ENCODE data around the gene NDEL1. TPM values are rescaled to one million over a fixed set of nuclear protein-coding genes. Genes with fewer than 3 reads are reported as not detected.

Gene NDEL1
- total RNA-seq, 1 experiment from 2014 or later = 40.5 TPM

- H3K4me1 Mint-ChIP-seq (ENCODE audit: low read depth, unreplicated experiment) = no peaks in the 10 kb centered on the region
- DNase-seq = no peak
- H3K4me3 Mint-ChIP-seq (ENCODE audit: low read depth, unreplicated experiment) = no peak overlapping the region
- BruUV-seq (replicated peaks) = no TSS peak
- intact Hi-C loops (cut with micrococcal nuclease; ENCODE audit: unreplicated experiment) = no loop called here
- H3K9me3 Mint-ChIP-seq (ENCODE audit: low read depth, unreplicated experiment) = no peaks in the 10 kb centered on the region
- peaks cover 23% of the 10 kb centered on the region for H3K36me3 Mint-ChIP-seq (ENCODE audit: insufficient read depth, unreplicated experiment)
- no peak overlapping the region for H3K27ac Mint-ChIP-seq (ENCODE audit: unreplicated experiment)
- no peaks in the 10 kb centered on the region for H3K27me3 Mint-ChIP-seq (ENCODE audit: unreplicated experiment)
- no peak for TF ChIP-seq CTCF (IDR thresholded peaks at IDR 0.05; ENCODE audit: unreplicated experiment)
- CTCF ChIA-PET = no interaction called here
Observed at GRCh38 chr17:8469964-8470363, 34.3 kb downstream of the NDEL1 start.

- Mint-ChIP-seq H3K27ac (ENCODE audit: unreplicated experiment) (no peak overlapping the region), H3K27me3 (ENCODE audit: unreplicated experiment) (no peaks in the 10 kb centered on the region), H3K36me3 (ENCODE audit: insufficient read depth, unreplicated experiment) (peaks cover 28% of the 10 kb centered on the region), H3K9me3 (ENCODE audit: low read depth, unreplicated experiment) (no peaks in the 10 kb centered on the region), H3K4me3 (ENCODE audit: low read depth, unreplicated experiment) (no peak overlapping the region), H3K4me1 (ENCODE audit: low read depth, unreplicated experiment) (no peaks in the 10 kb centered on the region)
- BruUV-seq (replicated peaks) = no TSS peak
- CTCF ChIA-PET = no interaction called here
- no peak for TF ChIP-seq CTCF (IDR thresholded peaks at IDR 0.05; ENCODE audit: unreplicated experiment)
- intact Hi-C loops (cut with micrococcal nuclease; ENCODE audit: unreplicated experiment) = no loop called here
- no peak for DNase-seq
Observed at GRCh38 chr17:8470447-8471047, 34.9 kb downstream of the NDEL1 start.

DNA sequence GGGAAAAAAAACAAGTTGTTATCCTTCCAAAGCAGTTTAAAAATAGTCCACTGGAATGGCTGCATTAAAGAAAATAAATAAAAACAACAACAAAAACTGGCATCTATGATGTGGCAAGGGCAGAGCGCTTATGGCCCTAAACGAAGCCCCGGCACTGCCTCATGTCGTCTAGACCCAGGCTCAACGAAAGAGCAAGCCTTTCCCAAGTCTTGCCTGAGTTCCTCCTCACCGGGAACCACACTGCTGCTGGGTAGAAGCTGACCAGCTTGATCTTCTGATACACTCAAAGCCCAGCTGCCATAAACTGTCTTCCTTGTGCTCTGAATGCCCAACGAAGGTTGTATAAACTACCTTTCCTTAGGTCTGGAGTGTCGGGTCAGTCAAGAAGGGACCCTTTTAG, 37.0 kb downstream of the NDEL1 start:
- CTCF ChIA-PET = no interaction called here
- intact Hi-C loops (cut with micrococcal nuclease; ENCODE audit: unreplicated experiment) = no loop called here
- no peak for DNase-seq
- TF ChIP-seq CTCF (IDR thresholded peaks at IDR 0.05; ENCODE audit: unreplicated experiment) = no peak
- no TSS peak for BruUV-seq (replicated peaks)
- Mint-ChIP-seq H3K4me1 (ENCODE audit: low read depth, unreplicated experiment) (no peaks in the 10 kb centered on the region), H3K27me3 (ENCODE audit: unreplicated experiment) (no peaks in the 10 kb centered on the region), H3K36me3 (ENCODE audit: insufficient read depth, unreplicated experiment) (peaks cover 20% of the 10 kb centered on the region), H3K9me3 (ENCODE audit: low read depth, unreplicated experiment) (no peaks in the 10 kb centered on the region), H3K27ac (ENCODE audit: unreplicated experiment) (no peak overlapping the region), H3K4me3 (ENCODE audit: low read depth, unreplicated experiment) (no peak overlapping the region)

DNA sequence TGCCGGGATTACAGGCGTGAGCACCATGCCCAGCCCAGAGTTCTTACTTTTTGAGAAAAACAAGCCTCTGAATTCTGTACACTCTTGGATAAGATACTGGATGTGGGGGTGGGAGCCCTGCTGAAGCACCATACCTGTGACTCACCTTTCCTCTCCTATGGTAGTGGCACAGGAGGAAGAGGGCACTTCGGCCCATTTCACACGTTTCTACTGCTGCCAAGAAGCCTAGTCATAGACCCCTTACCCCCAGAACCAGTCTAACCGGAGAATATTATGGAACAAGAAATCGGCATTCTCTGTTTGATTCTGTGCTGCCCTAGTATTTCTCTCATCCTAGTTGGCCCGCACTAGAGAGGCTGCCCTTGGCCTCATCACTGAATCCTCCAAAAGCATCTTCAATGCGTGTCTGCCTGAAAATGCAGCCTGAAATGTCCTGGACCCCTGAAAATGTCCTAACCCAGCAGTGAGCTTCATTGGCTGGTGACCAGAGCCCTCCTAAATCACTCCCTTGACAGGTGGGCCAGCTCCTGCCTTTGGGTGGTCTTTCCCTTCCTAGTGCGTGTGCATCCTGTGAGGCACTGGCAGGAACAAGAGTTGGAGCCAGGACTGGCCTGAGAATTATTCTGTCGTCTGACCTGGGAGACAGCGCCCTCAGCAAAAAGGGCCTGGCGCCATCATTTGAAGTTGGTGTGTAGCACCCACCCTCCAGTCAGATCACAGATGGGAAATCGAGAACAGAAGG, 37.9 kb downstream of the NDEL1 start:
- intact Hi-C loops (cut with micrococcal nuclease; ENCODE audit: unreplicated experiment) = no loop called here
- Mint-ChIP-seq H3K36me3 (ENCODE audit: insufficient read depth, unreplicated experiment) (peaks cover 17% of the 10 kb centered on the region), H3K27ac (ENCODE audit: unreplicated experiment) (no peak overlapping the region), H3K9me3 (ENCODE audit: low read depth, unreplicated experiment) (no peaks in the 10 kb centered on the region), H3K27me3 (ENCODE audit: unreplicated experiment) (no peaks in the 10 kb centered on the region), H3K4me1 (ENCODE audit: low read depth, unreplicated experiment) (no peaks in the 10 kb centered on the region), H3K4me3 (ENCODE audit: low read depth, unreplicated experiment) (no peak overlapping the region)
- CTCF ChIA-PET = no interaction called here
- no peak for TF ChIP-seq CTCF (IDR thresholded peaks at IDR 0.05; ENCODE audit: unreplicated experiment)
- BruUV-seq (replicated peaks) = no TSS peak
- DNase-seq = no peak
